Natural killer cell treated with Interleukin-12 subunit alpha and Interleukin-12 subunit beta and Interleukin-15 and Interleukin-18, amount 100 ng/mL, for 72 hours (primary cell): ENCODE measurements around the gene SCAP. TPM values are rescaled to one million over a fixed set of nuclear protein-coding genes. Genes with fewer than 3 reads are reported as not detected.
A peak's percentile ranks its signal among the peaks of the same experiment; 100 is the strongest.
"Not testable (repeated sequence)": the region's sequence is repeated elsewhere in the genome, so short reads cannot be mapped to it uniquely, and the experiment has no call there.

Experiments
- ATAC-seq, 2 donors: fragments of 150-1000 bp; cut with Tn5 transposase in 1 of 2; sonication (Bioruptor Pico), chemical (Tn5 transposase) in 1 of 2; 2 replicates each; pipeline ENCODE4 v1.10.0; 2021
- DNase-seq: peaks from one replicate; pipeline ENCODE4 v3.0.0; 2022; ENCODE audit warnings: low spot score
- H3K27ac Mint-ChIP-seq, 2 donors: 1 replicate in 1 of 2; 2 replicates in 1 of 2; pipeline ENCODE4 v1.8.0; 2022; ENCODE audit warnings: mixed read lengths in 2 of 2, mild to moderate bottlenecking in 1 of 2, moderate library complexity in 1 of 2
- H3K27me3 Mint-ChIP-seq, 2 donors: 1 replicate in 1 of 2; 2 replicates in 1 of 2; pipeline ENCODE4 v1.8.0; 2022; ENCODE audit warnings: mixed read lengths in 2 of 2
- H3K36me3 Mint-ChIP-seq: one replicate; pipeline ENCODE4 v1.8.0; 2022; ENCODE audit warnings: mixed read lengths
- H3K4me1 Mint-ChIP-seq, 2 donors: 1 replicate in 1 of 2; 2 replicates in 1 of 2; pipeline ENCODE4 v1.8.0; 2022; ENCODE audit warnings: low read depth in 2 of 2, mixed read lengths in 2 of 2, mild to moderate bottlenecking in 1 of 2
- H3K4me3 Mint-ChIP-seq: one replicate; pipeline ENCODE4 v1.8.0; 2022; ENCODE audit warnings: mixed read lengths
- H3K9me3 Mint-ChIP-seq: 2 replicates; pipeline ENCODE4 v1.8.0; 2022; ENCODE audit warnings: mixed read lengths
- total RNA-seq, 2 donors: library from RNA; stranded (reverse); gene quantifications; one replicate each; pipeline ENCODE4 v1.2.3, GENCODE V29; 2022

Gene SCAP
- total RNA-seq, 2 donors from 2014 or later = 51.1 to 111 TPM

DNA sequence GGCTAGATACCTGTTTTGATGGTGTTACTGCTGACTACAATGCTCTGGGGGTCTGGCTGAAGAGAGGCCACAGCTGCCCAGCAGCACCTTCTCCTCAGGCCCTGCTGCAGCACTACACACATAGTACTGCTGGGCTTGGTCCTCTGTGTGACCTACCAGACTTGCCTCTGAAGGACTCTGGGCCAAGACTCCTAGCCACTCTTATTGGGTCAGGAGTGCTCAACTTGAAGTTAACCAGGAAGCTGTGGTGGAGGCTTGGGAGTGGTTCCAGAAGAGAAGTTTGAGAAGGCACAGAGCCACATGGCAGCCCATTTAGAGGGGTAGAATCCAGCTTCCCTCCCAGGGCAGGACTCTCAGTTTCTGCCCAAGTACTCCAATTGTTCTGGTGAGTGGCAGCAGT lies 21.2 kb upstream of the SCAP start:
- peaks cover 19% of the 10 kb centered on the region for H3K36me3 Mint-ChIP-seq
- DNase-seq (no peak), ATAC-seq (no peak)
- no peaks in the 10 kb centered on the region for H3K9me3 Mint-ChIP-seq
- H3K27ac Mint-ChIP-seq = no peak overlapping the region
- no peak overlapping the region for H3K4me3 Mint-ChIP-seq
- H3K27me3 Mint-ChIP-seq = no peaks in the 10 kb centered on the region
- peaks cover 0 to 6% of the 10 kb centered on the region in 2 donors for H3K4me1 Mint-ChIP-seq

DNA sequence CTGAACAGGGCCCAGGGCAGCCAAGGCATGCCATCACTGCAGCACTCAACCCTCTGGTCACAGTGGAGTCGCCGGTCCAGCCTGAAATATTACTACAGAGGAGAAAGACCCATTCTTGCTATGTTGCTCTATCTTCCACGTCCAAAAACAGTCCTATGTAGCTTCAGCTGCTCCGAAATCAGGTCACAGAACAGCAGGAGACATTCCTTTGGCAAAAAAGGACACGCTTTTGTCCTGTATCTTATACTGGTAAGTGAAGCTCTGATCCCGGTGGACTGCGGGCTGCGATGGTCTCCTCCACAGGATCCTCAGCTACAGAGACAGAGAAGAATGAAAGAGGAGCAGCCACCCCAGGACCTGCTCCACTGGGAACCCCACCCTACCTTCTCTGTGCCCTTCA lies 20.1 kb upstream of the SCAP start:
- no peaks in the 10 kb centered on the region for H3K9me3 Mint-ChIP-seq
- ATAC-seq (no peak), DNase-seq (no peak)
- H3K4me3 Mint-ChIP-seq = no peak overlapping the region
- peaks cover 16% of the 10 kb centered on the region for H3K36me3 Mint-ChIP-seq
- peaks cover 0 to 6% of the 10 kb centered on the region in 2 donors for H3K4me1 Mint-ChIP-seq
- no peak overlapping the region for H3K27ac Mint-ChIP-seq
- no peaks in the 10 kb centered on the region for H3K27me3 Mint-ChIP-seq

DNA sequence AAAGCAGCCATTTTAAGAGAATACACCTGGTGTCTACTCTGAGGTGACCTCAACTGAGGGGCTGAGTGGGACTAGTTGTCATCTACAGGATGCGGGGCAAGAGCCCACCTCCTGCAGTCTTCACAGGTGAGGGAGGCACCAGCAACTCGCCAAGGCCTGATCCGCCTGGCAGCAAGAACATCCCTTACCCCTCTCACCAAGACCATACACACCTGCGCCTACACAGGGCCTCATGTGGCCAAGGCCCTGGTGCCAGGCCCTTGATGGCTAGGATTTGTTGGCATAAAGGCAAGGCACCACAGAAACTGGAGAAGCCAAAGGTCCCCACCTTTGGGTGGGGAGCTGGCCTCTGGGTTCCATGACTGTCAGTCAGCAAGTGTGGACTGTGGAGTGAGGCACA lies 19.4 kb upstream of the SCAP start:
- H3K36me3 Mint-ChIP-seq = peaks cover 12% of the 10 kb centered on the region
- H3K27ac Mint-ChIP-seq = no peak overlapping the region
- peaks cover 0 to 6% of the 10 kb centered on the region in 2 donors for H3K4me1 Mint-ChIP-seq
- DNase-seq = no peak
- H3K27me3 Mint-ChIP-seq = no peaks in the 10 kb centered on the region
- ATAC-seq = no peak
- no peaks in the 10 kb centered on the region for H3K9me3 Mint-ChIP-seq
- H3K4me3 Mint-ChIP-seq = no peak overlapping the region

DNA sequence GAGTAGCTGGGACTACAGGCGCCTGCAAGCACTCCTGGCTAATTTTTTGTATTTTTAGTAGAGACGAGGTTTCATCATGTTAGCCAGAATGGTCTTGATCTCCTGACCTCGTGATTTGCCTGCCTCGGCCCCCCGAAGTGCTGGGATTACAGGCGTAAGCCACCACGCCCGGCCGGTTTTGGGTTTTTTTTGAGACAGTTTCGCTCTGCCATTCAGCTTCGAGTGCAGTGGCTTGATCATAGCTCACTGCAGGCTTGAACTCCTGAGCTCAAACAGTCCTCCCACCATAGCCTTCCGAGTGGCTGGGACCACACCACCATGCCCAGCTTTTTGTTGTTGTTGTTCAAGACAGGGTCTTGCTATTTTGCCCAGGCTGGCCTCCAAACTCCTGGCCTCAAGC lies 16.0 kb upstream of the SCAP start:
- Mint-ChIP-seq H3K4me1 (peaks cover 0 to 3% of the 10 kb centered on the region in 2 donors), H3K4me3 (no peak overlapping the region), H3K27me3 (no peaks in the 10 kb centered on the region), H3K9me3 (no peaks in the 10 kb centered on the region), H3K36me3 (no peaks in the 10 kb centered on the region), H3K27ac (no peak overlapping the region)
- ATAC-seq = no peak
- DNase-seq = no peak

DNA sequence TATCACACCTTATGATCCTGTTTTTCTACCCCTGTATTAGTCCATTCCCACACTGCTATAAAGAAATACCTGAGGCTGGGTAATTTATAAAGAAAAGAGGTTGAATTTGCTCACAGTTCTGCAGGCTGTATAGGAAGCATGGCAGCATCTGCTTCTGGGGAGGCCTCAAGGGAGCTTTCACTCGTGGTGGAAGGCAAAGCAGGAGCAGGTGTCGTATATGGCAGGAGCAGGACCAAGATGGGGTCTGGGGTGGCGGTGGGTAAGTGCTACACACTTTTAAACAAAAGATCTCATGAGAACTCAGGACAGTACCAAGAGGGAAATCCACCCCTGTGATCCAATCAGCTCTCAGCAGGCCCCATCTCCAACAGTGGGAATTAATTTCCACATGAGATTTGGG lies 15.4 kb upstream of the SCAP start:
- ATAC-seq (no peak), DNase-seq (no peak)
- Mint-ChIP-seq H3K27ac (no peak overlapping the region), H3K36me3 (no peaks in the 10 kb centered on the region), H3K4me1 (peaks cover 0 to 3% of the 10 kb centered on the region in 2 donors), H3K9me3 (no peaks in the 10 kb centered on the region), H3K4me3 (no peak overlapping the region), H3K27me3 (no peaks in the 10 kb centered on the region)

DNA sequence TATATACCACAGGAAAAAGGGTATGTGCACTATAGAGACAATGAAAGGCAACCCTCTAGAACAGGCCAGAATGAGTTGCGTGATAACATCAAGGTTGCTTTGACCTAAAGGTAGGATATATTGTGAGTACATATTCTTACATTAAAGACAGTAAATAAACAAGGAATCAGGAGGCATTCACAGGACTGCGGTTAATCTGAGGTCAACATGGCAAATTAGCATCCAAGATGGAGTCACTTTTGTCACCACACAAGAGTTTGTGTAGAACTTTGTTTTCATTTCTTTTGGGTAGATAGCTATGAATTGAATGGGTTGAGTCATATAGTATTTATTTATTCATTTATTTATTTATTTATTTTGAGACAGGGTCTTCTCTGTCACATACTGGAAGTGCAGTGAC lies 11.5 kb upstream of the SCAP start:
- H3K4me1 Mint-ChIP-seq = no peaks in the 10 kb centered on the region
- H3K36me3 Mint-ChIP-seq = no peaks in the 10 kb centered on the region
- no peaks in the 10 kb centered on the region for H3K27me3 Mint-ChIP-seq
- no peaks in the 10 kb centered on the region for H3K9me3 Mint-ChIP-seq
- no peak overlapping the region for H3K4me3 Mint-ChIP-seq
- no peak overlapping the region for H3K27ac Mint-ChIP-seq
- DNase-seq = no peak
- ATAC-seq = no peak

DNA sequence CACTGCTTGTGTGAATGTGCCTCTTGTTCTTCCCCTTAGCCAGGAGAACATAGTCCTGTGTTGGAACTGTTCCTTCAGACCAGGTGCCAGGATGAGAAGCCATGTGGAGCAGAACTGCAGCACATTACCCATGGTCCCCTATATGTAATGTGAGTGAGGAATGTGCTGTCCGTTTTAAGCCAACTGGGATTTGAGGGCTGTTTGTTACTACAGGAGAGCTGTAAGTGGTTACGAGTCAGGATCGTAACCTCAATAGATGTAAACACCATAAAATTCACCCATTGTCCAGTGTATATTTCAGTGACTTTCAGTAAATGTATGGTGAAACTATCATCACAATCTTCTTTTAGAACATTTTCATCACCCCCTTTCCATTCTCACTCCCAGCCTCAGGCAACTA lies 10.1 kb upstream of the SCAP start:
- Mint-ChIP-seq H3K9me3 (no peaks in the 10 kb centered on the region), H3K27ac (no peak overlapping the region), H3K27me3 (no peaks in the 10 kb centered on the region), H3K4me3 (no peak overlapping the region), H3K4me1 (no peaks in the 10 kb centered on the region), H3K36me3 (no peaks in the 10 kb centered on the region)
- DNase-seq = no peak
- no peak for ATAC-seq

DNA sequence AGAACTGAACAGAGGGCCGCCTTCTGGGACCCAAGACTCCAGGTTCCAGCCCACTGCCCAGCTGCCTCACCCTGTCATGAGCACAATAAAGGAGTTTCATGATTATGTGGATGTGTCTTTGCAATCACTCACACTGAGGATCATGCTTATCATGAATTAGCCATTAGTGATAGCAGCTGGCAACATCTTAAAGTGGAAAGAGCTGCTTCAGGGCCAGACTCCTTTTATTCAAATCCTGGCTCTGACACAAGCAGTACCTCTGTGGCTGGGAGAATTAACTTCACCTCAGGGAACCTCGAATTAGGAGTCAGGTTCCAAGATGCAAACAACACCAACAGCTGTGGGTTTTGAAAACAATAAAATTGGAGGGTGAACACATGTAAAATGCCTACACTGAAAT lies 6.6 kb upstream of the SCAP start:
- Mint-ChIP-seq H3K36me3 (no peaks in the 10 kb centered on the region), H3K27me3 (no peaks in the 10 kb centered on the region), H3K4me3 (no peak overlapping the region), H3K9me3 (no peaks in the 10 kb centered on the region), H3K27ac (no peak overlapping the region), H3K4me1 (no peaks in the 10 kb centered on the region)
- DNase-seq = no peak
- ATAC-seq = no peak

DNA sequence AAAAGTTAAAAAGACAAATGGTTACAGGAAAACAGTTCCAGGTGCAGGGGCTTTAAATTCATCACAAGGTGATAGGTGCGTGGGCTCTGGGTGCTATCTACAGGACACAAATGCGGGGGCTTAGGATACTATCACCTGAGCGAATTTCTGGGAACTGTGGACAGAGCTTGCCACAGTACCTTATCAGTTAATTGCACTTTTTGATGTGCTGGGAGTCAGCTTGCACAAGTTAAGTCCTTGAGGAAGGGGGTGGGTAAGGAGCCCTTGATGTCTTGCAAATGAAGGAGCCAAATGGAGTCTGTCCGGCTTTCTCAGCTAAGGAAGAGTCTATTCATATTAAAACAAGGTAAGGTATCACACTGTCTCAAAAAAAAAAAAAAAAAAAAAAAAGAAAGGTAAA lies 6.0 kb upstream of the SCAP start:
- H3K27ac Mint-ChIP-seq, H3K27me3 Mint-ChIP-seq, H3K36me3 Mint-ChIP-seq, DNase-seq, H3K4me3 Mint-ChIP-seq, H3K4me1 Mint-ChIP-seq, ATAC-seq, H3K9me3 Mint-ChIP-seq: not testable (repeated sequence)

DNA sequence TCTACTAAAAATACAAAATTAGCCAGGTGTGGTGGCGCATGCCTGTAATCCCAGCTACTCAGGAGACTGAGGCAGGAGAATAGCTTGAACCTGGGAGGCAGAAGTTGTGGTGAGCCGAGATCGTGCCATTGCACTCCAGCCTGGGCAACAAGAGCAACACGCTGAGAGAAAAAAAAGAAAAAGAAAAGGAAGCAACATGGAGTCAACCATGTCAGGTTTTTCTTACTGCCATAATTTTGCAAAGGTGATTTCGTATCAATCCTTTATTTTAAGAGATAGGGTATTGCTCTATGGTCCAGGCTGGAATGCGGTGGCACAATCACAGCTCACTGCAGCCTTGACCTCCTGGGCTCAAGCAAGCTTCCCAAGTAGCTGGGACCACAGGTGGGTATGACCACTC lies 4.5 kb upstream of the SCAP start:
- H3K4me3 Mint-ChIP-seq, H3K27ac Mint-ChIP-seq, DNase-seq, H3K27me3 Mint-ChIP-seq, ATAC-seq, H3K4me1 Mint-ChIP-seq, H3K9me3 Mint-ChIP-seq, H3K36me3 Mint-ChIP-seq: not testable (repeated sequence)

DNA sequence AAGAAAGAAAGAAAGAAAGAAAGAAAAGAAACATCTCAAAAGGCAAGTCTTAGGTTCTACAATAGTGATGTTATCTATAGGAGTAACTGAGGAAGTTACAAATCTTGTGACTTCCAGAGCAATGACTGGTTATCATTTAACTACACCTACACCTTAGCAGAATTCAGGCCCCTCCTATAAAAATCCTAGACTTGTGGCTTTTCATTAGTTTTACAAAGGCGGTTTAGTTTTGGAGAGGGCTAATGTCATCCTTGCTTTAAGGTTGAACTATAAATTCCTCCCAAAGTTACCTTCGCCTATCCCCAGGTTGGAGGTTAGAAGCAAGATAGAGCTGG lies 4.1 kb upstream of the SCAP start:
- H3K27ac Mint-ChIP-seq = no peak overlapping the region
- no peak overlapping the region for H3K4me3 Mint-ChIP-seq

DNA sequence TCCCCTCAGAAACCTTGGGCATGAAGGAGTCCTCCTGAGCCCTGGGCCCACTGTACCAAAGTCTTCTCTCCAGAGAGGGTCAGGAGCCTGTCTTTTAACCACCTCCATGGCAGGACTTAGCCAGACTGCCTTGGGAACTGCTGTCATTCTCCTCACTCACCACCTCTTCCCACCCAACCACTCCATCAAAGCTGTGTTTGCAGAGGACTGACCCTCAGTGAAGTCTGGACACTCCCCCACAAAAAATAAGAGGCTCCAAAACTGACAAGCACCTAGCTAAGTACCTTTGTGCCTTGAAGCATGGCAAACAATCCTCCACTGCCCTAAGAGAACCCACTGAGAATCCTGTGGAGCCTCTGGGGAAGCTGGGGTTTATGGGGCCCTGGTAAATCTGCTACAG lies 2.3 kb upstream of the SCAP start:
- ATAC-seq (no peak), DNase-seq (no peak)
- no peaks in the 10 kb centered on the region for H3K9me3 Mint-ChIP-seq
- H3K4me3 Mint-ChIP-seq = no peak overlapping the region
- no peaks in the 10 kb centered on the region for H3K27me3 Mint-ChIP-seq
- H3K27ac Mint-ChIP-seq = peak overlapping the region in 1 of 2 donors; percentile 16
- H3K4me1 Mint-ChIP-seq = peaks cover 18 to 19% of the 10 kb centered on the region in 2 donors
- no peaks in the 10 kb centered on the region for H3K36me3 Mint-ChIP-seq

More for the DNA sequence above, 4.1 kb upstream of the SCAP start:
- Mint-ChIP-seq H3K4me1 (peaks cover 5 to 8% of the 10 kb centered on the region in 2 donors), H3K36me3 (no peaks in the 10 kb centered on the region), H3K9me3 (no peaks in the 10 kb centered on the region), H3K27me3 (no peaks in the 10 kb centered on the region)
- DNase-seq (no peak), ATAC-seq (no peak)

DNA sequence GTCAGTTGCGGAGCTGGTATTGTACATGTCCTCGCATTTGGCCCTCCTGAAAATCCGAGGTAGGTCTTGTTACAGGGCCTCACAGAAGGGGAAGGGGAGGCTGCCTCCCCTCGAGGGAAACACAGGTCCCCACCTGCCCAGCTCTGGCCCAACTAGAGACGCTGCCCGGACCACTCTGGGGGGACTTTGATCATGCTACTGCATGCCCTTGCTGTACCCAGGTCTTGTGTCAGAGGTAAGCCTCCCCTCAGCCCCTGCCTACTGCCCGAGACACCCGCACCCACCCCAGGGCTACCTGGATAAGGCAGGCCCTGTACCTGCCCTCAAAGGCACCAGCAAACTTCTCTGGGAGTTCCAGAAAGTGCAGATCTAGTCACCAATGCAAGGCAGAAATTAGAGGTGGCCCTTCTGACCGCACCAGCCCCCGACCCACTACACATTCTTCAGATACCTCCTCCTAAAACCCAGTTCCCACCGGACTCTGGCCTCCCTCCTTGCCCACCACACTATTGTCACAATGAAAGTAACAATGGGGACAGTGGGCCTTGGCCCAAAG lies 981 bp upstream of the SCAP start:
- Mint-ChIP-seq H3K27me3 (no peaks in the 10 kb centered on the region), H3K9me3 (no peaks in the 10 kb centered on the region), H3K4me1 (peaks cover 18 to 20% of the 10 kb centered on the region in 2 donors), H3K27ac (peak overlapping the region; percentile 85 to 87), H3K36me3 (no peaks in the 10 kb centered on the region), H3K4me3 (peak overlapping the region; percentile 99)
- ATAC-seq (no peak), DNase-seq (no peak)

DNA sequence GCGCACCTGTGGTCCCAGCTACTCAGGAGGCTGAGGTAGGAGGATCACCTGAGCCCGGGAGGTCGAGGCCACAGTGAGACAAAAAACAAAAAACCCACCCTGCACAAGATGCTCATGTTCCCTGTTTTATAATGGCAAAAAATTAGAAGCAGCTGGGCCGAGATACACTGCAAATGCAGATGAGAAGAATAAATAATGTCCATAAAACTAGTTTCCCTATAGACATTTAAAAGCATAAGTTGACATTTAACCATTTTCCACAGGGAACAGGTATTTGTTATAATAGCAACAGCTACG lies 537 bp upstream of the SCAP start:
- no peak for DNase-seq
- no peaks in the 10 kb centered on the region for H3K9me3 Mint-ChIP-seq
- H3K4me1 Mint-ChIP-seq = peaks cover 19 to 20% of the 10 kb centered on the region in 2 donors
- H3K27ac Mint-ChIP-seq = peak overlapping the region; percentile 85 to 87
- no peaks in the 10 kb centered on the region for H3K27me3 Mint-ChIP-seq
- H3K36me3 Mint-ChIP-seq = no peaks in the 10 kb centered on the region
- no peak for ATAC-seq
- H3K4me3 Mint-ChIP-seq = peak overlapping the region; percentile 99

DNA sequence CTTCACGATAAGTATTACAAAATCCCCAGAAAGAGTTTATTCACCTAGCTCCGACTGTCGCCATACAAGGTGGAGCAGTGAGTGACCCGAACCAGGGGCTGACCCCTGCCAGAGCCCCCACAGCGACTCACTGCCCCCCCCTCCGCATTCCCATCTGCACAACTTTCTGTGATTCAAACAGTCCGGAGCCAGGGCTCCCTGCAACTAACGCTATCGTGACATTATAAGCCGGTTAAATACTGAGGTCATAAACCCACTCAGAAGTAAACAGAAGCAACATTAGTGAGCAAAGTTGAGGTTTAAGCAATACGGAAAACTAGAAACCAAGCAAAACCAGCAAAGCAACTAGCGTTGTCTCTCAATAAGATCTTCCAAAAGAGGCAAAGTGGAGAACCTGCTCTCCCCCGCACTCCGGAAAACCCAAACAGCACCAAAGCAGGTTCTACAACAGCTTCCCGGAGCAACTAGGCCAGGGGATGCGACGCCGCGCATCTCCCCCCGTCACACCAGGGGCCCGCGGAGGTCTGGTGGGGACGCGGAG lies 642 bp downstream of the SCAP start:
- Mint-ChIP-seq H3K9me3 (no peaks in the 10 kb centered on the region), H3K36me3 (no peaks in the 10 kb centered on the region), H3K4me3 (peak overlapping the region; percentile 99), H3K4me1 (peaks cover 20 to 21% of the 10 kb centered on the region in 2 donors), H3K27me3 (no peaks in the 10 kb centered on the region), H3K27ac (peak overlapping the region; percentile 85)
- DNase-seq = no peak
- ATAC-seq = peak in 1 of 2 donors; percentile 0
